NT2/D1 (cell line): ENCODE data around the gene KCNQ5.
A peak's percentile ranks its signal among the peaks of the same experiment; 100 is the strongest.
"Not testable (repeated sequence)": the region's sequence is repeated elsewhere in the genome, so short reads cannot be mapped to it uniquely, and the experiment has no call there.

Source experiments
- DNase-seq: peaks from one replicate; pipeline ENCODE4 v3.0.0-alpha.2; 2011; ENCODE audit warnings: low read depth, low spot score
- H3K27me3 ChIP-seq: 2 replicates; pipeline ENCODE4 v1.6.0; 2011; ENCODE audit warnings: mild to moderate bottlenecking; ENCODE audit not compliant: insufficient read length, insufficient read depth
- H3K36me3 ChIP-seq: 2 replicates; pipeline ENCODE4 v1.6.1; 2011; ENCODE audit warnings: mild to moderate bottlenecking, low read length, mixed read lengths; ENCODE audit not compliant: insufficient read depth, insufficient read length
- H3K4me1 ChIP-seq: 2 replicates; pipeline ENCODE4 v1.5.1; 2011; ENCODE audit not compliant: insufficient read depth, insufficient read length
- H3K4me3 ChIP-seq: 2 replicates; pipeline ENCODE4 v1.5.1; 2011; ENCODE audit warnings: low read depth; ENCODE audit not compliant: insufficient read length
- H3K9ac ChIP-seq: 2 replicates; pipeline ENCODE4 v1.6.0; 2011; ENCODE audit warnings: low read depth; ENCODE audit not compliant: insufficient read length
- H3K9me3 ChIP-seq: 2 replicates; pipeline ENCODE4 v1.5.1; 2011; ENCODE audit warnings: mild to moderate bottlenecking, low read length; ENCODE audit not compliant: insufficient read depth
- SUZ12 ChIP-seq: IDR thresholded peaks from 2 replicates; pipeline ENCODE4 v1.6.1; 2011; ENCODE audit not compliant: insufficient read length, insufficient read depth; ENCODE audit errors: extremely low read depth
- YY1 ChIP-seq: IDR thresholded peaks from 2 replicates; pipeline ENCODE4 v1.6.1; 2011; ENCODE audit not compliant: insufficient read length, insufficient read depth
- ZNF274 ChIP-seq: IDR thresholded peaks from 2 replicates; pipeline ENCODE4 v1.6.1; 2011; ENCODE audit warnings: mild to moderate bottlenecking, low read depth, low read length

Gene KCNQ5

DNA sequence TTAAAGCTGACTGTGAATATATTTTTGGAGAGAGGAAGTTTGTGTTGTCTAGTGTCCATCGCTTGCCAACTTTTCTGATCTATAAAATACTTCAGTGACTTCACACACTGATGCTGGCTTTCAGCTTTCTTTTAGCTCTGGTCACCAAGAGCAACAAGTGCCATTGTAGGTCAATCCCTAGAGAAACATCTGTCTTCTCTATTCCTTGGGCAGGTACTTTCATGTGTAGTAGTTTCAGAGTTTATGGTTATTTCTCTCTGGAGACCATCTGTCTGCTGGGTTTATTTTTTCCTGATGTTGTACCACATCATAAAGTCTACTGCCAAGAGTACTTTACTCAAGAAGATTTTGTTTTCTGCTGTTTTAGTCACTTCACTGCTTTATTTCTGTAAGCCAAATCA, 353.5 kb downstream of the KCNQ5 start:
- H3K4me3 ChIP-seq: no peak overlapping the region
- H3K9me3 ChIP-seq: no peaks in the 10 kb centered on the region
- H3K27me3 ChIP-seq: no peaks in the 10 kb centered on the region
- no peaks in the 10 kb centered on the region for H3K4me1 ChIP-seq
- TF ChIP-seq ZNF274: no peak
- TF ChIP-seq SUZ12: no peak
- no peak for TF ChIP-seq YY1
- no peak overlapping the region for H3K9ac ChIP-seq
- no peaks in the 10 kb centered on the region for H3K36me3 ChIP-seq
- DNase-seq: no peak

DNA sequence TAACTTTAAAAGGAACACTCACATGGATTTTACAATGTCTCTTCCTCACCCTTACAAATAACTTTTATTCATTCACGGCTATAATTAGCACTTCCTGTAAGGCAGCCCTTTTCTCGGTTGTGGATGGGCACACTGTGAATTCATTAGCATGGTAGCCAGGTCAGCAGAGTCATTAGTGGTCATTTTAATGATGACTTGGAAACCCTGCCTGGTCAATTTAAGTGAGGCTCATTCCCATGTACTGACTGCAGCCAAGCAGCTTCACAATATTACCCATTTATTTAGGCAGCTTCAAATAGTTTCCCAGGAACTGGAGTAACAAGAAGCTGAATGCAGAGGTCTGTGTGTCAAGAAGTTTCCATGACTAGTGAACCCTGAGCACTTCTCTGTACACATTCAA, 354.6 kb downstream of the KCNQ5 start:
- H3K4me1 ChIP-seq: no peaks in the 10 kb centered on the region
- no peaks in the 10 kb centered on the region for H3K9me3 ChIP-seq
- DNase-seq: no peak
- H3K27me3 ChIP-seq: no peaks in the 10 kb centered on the region
- H3K4me3 ChIP-seq: no peak overlapping the region
- TF ChIP-seq YY1 (no peak), SUZ12 (no peak), ZNF274 (no peak)
- no peaks in the 10 kb centered on the region for H3K36me3 ChIP-seq
- H3K9ac ChIP-seq: no peak overlapping the region

DNA sequence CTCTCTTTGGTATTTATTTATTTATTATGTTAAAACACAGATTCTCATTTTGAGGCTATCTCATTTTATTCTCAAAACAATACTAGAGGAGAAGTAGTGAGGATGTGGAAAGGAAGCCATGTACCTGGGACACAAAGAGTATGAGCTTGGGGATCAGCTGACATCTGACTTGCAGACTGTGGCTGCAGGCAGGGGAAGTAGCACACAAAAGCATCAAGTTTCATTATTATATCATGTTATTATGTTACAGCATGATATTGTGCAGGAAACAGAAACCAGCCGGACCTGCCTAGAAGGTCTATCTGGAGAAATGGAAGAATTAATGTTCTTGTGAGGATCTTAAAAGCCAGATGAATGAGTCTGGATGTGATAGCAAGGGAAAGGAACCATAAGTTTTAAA, 355.2 kb downstream of the KCNQ5 start:
- H3K36me3 ChIP-seq: no peaks in the 10 kb centered on the region
- no peaks in the 10 kb centered on the region for H3K4me1 ChIP-seq
- DNase-seq: no peak
- H3K4me3 ChIP-seq: no peak overlapping the region
- no peaks in the 10 kb centered on the region for H3K27me3 ChIP-seq
- H3K9me3 ChIP-seq: no peaks in the 10 kb centered on the region
- TF ChIP-seq YY1: no peak
- no peak for TF ChIP-seq ZNF274
- no peak for TF ChIP-seq SUZ12
- no peak overlapping the region for H3K9ac ChIP-seq

DNA sequence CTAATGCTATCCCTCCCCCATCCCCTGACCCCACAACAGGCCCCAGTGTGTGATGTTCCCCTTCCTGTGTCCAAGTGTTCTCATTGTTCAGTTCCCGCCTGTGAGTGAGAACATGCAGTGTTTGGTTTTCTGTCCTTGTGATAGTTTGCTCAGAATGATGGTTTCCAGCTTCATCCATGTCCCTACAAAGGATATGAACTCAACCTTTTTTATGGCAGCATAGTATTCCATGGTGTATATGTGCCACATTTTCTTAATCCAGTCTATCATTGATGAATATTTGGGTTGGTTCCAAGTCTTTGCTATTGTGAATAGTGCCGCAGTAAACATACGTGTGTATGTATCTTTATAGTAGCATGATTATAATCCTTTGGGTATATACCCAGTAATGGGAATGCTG, 356.9 kb downstream of the KCNQ5 start:
- H3K4me3 ChIP-seq, DNase-seq, H3K9me3 ChIP-seq, H3K36me3 ChIP-seq, H3K27me3 ChIP-seq, H3K4me1 ChIP-seq, H3K9ac ChIP-seq: not testable (repeated sequence)

DNA sequence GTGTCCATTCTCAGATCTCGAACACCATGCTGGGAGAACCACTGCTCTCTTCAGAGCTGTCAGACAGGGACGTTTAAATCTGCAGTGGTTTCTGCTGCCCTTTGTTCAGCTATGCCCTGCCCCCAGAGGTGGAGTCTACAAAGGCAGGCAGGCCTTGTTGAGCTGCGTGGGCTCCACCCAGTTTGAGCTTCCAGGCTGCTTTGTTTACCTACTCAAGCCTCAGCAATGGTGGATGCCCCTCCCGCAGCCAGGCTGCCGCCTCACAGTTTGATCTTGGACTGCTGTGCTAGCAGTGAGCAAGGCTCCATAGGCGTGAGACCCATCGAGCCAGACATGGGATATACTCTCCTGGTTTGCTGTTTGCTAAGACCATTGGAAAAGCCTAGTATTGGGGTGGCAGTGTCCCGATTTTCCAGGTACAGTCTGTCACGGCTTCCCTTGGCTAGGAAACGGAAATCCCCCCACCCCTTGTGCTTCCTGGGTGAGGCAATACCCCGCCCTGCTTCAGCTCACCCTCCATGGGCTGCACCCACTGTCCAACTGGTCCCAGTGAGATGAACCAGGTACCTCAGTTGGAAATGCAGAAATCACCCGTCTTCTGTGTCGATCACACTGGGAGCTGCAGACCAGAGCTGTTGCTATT, 362.4 kb downstream of the KCNQ5 start:
- H3K9ac ChIP-seq, H3K4me1 ChIP-seq, H3K27me3 ChIP-seq, H3K36me3 ChIP-seq, H3K9me3 ChIP-seq, H3K4me3 ChIP-seq: not testable (repeated sequence)
- DNase-seq: peak; percentile 27

DNA sequence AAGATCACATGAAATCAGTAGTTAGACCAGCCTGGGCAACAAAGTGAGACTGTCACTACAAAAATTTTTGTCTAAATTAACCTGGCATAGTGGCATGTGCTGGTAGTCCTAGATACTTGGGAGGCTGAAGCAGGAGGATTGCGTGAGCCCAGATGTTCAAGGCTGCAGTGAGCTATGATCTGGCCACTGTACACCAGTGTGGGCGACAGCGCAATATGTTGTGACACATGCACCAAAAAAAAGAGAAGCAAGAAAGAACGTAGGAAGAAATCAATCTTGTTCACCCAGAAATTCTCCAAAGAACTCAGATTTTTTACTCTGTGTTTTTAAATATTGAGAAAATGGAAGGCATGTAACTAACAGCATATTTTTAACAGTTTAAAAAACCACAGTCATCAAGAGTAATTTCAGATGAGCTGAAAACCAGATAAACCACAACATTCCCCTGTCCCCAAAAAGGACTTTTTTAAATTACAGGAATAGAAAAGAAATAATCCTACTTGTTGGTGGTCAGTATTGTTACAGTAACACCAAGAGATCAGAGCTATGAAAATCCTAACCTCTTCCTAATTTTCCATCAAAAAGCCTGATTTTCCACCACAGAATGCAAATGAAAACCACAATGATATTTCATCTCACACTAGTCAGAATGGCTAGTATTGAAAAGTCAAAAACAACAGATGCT, 363.3 kb downstream of the KCNQ5 start:
- Histone ChIP-seq H3K4me1 (no peaks in the 10 kb centered on the region), H3K36me3 (no peaks in the 10 kb centered on the region), H3K9ac (no peak overlapping the region), H3K9me3 (no peaks in the 10 kb centered on the region), H3K27me3 (no peaks in the 10 kb centered on the region), H3K4me3 (no peak overlapping the region)
- no peak for TF ChIP-seq ZNF274
- no peak for TF ChIP-seq YY1
- TF ChIP-seq SUZ12: no peak
- no peak for DNase-seq

DNA sequence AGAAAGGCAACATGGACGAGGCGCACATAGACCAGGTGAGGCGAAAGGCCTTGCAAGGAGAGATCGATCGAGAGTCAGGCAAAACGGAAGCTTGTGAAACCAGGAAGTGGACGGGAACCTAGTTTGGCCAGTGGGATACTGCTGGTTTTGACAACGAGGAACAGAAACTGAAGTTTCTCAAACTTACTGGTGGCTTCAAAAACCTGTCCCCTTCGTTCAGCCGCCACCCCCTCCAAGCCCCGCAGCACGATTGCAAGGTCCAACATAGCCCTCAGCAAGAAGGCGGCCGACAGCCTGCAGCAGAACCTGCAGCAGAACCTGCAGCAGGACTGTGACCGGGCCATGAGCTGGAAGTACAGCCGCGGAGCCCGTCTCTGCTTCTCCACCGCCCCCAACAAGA, 365.4 kb downstream of the KCNQ5 start:
- no peak for DNase-seq
- Histone ChIP-seq H3K36me3 (no peaks in the 10 kb centered on the region), H3K27me3 (no peaks in the 10 kb centered on the region), H3K9me3 (no peaks in the 10 kb centered on the region), H3K4me3 (no peak overlapping the region), H3K9ac (no peak overlapping the region), H3K4me1 (no peaks in the 10 kb centered on the region)
- no peak for TF ChIP-seq YY1
- no peak for TF ChIP-seq SUZ12
- TF ChIP-seq ZNF274: no peak
